Putamen (tissue), 1 donor: ENCODE data around the gene YWHAQ.
A peak's percentile ranks its signal among the peaks of the same experiment; 100 is the strongest.

Experiments
- DNase-seq: peaks from one replicate; pipeline ENCODE4 v3.0.0-alpha.2; 2016; ENCODE audit warnings: low spot score

Gene YWHAQ

GRCh38 chr2:9630736-9631552, at the start of gene YWHAQ:
Gene YWHAQ (minus strand): TSS chr2:9630997. CDS start chr2:9630452, 545 bp downstream.
- DNase-seq = peak; percentile 99

- no peak for DNase-seq
Measured at GRCh38 chr2:9680082-9680481, 49.3 kb upstream of the YWHAQ start.

- DNase-seq = no peak
Measured at GRCh38 chr2:9679218-9679617, 48.4 kb upstream of the YWHAQ start.

- no peak for DNase-seq
Measured at GRCh38 chr2:9678544-9678943, 47.7 kb upstream of the YWHAQ start.

GRCh38 chr2:9675415-9676351, 44.9 kb upstream of the YWHAQ start:
- DNase-seq = peak; percentile 27

GRCh38 chr2:9674891-9675414, 44.2 kb upstream of the YWHAQ start:
- no peak for DNase-seq

- DNase-seq = no peak
Measured at GRCh38 chr2:9673914-9674481, 43.2 kb upstream of the YWHAQ start.

- DNase-seq = no peak
Measured at GRCh38 chr2:9668687-9669345, 38.0 kb upstream of the YWHAQ start.

GRCh38 chr2:9667826-9668225, 37.0 kb upstream of the YWHAQ start:
- DNase-seq = no peak

- DNase-seq = no peak
Measured at GRCh38 chr2:9666306-9666705, 35.5 kb upstream of the YWHAQ start.

- no peak for DNase-seq
Measured at GRCh38 chr2:9665898-9666297, 35.1 kb upstream of the YWHAQ start.

- DNase-seq = no peak
Measured at GRCh38 chr2:9664365-9664764, 33.6 kb upstream of the YWHAQ start.

- no peak for DNase-seq
Measured at GRCh38 chr2:9663008-9663879, 32.4 kb upstream of the YWHAQ start.

GRCh38 chr2:9661261-9661660, 30.5 kb upstream of the YWHAQ start:
- DNase-seq = no peak

- DNase-seq = peak; percentile 63
Measured at GRCh38 chr2:9660781-9661180, 30.0 kb upstream of the YWHAQ start.

GRCh38 chr2:9660154-9660553, 29.4 kb upstream of the YWHAQ start:
- peak; percentile 46 for DNase-seq

- no peak for DNase-seq
Measured at GRCh38 chr2:9658972-9659371, 28.2 kb upstream of the YWHAQ start.

- DNase-seq = no peak
Measured at GRCh38 chr2:9657731-9658130, 26.9 kb upstream of the YWHAQ start.

- DNase-seq = no peak
Measured at GRCh38 chr2:9657083-9657482, 26.3 kb upstream of the YWHAQ start.

GRCh38 chr2:9656270-9656766, 25.5 kb upstream of the YWHAQ start:
- no peak for DNase-seq
